K562 (cell line): ENCODE measurements around the gene VWA7. TPM values are rescaled to one million over a fixed set of nuclear protein-coding genes. Genes with fewer than 3 reads are reported as not detected.

Experiments used
- ADNP ChIP-seq: fragments of 200-800 bp; sonication (Bioruptor generic); IDR thresholded peaks from 2 replicates; pipeline ENCODE4 v1.6.1; 2016; ENCODE audit warnings: missing genetic modification characterization, missing compliant biosample characterization
- CXXC5 ChIP-seq: fragments of 250-450 bp; sonication (Bioruptor Pico); IDR thresholded peaks from 2 replicates; pipeline ENCODE4 v1.8.0; 2022; ENCODE audit warnings: inconsistent platforms, mild to moderate bottlenecking, moderate library complexity
- ELK3 ChIP-seq: fragments of 450-650 bp; formaldehyde crosslinking; IDR thresholded peaks from 2 replicates; pipeline ENCODE4 v1.4.0; 2020; ENCODE audit warnings: mild to moderate bottlenecking
- GTF2A2 ChIP-seq: IDR thresholded peaks from 2 replicates; pipeline ENCODE4 v1.6.1; 2016; ENCODE audit warnings: mild to moderate bottlenecking, missing genetic modification characterization, missing compliant biosample characterization
- NRF1 ChIP-seq, 2 experiments: fragments of 450-650 bp; IDR thresholded peaks in 1 of 2; conservative IDR thresholded peaks in 1 of 2; 2 replicates each; pipeline ENCODE4 v1.6.1; 2014; ENCODE audit warnings: mild to moderate bottlenecking in 2 of 2
- PHF8 ChIP-seq: fragments of 200-600 bp; sonication (generic); IDR thresholded peaks from 2 replicates; pipeline ENCODE4 v1.6.1; 2012; ENCODE audit warnings: mixed run types, mild to moderate bottlenecking, inconsistent platforms, low read length, moderate library complexity, borderline replicate concordance
- PKNOX1 ChIP-seq: fragments of 450-650 bp; IDR thresholded peaks from 2 replicates; pipeline ENCODE4 v1.6.1; 2016
- RB1 ChIP-seq: fragments of 450-650 bp; IDR thresholded peaks from 2 replicates; pipeline ENCODE4 v1.6.1; 2017; ENCODE audit warnings: low read depth, mild to moderate bottlenecking
- TCF3 ChIP-seq: sonication (generic); formaldehyde crosslinking; IDR thresholded peaks from 2 replicates; pipeline ENCODE4 v1.4.0; 2020; ENCODE audit warnings: mild to moderate bottlenecking, missing genetic modification reagents
- TEAD1 ChIP-seq, 2 experiments: fragments of 450-650 bp in 1 of 2; sonication (generic) in 1 of 2; formaldehyde crosslinking; IDR thresholded peaks; 2 replicates each; pipeline versions ENCODE4 v1.4.0 to v1.8.0; 2020 to 2022; ENCODE audit warnings: mild to moderate bottlenecking in 2 of 2, missing genetic modification reagents in 1 of 2
- U2AF1 ChIP-seq: fragments of 200-400 bp; formaldehyde crosslinking; optimal IDR thresholded peaks from 2 replicates; pipeline ENCODE3; 2017; ENCODE audit warnings: mild to moderate bottlenecking, low read depth, low read length, moderate library complexity
- UBTF ChIP-seq, 2 experiments: IDR thresholded peaks; 2 replicates each; pipeline ENCODE4 v1.6.1; 2012; ENCODE audit warnings: improper control_type of control experiment in 2 of 2, low read depth in 2 of 2, low read length in 2 of 2, borderline replicate concordance in 1 of 2
- USF2 ChIP-seq: sonication (generic); formaldehyde crosslinking; IDR thresholded peaks from 2 replicates; pipeline ENCODE4 v1.5.0; 2020; ENCODE audit warnings: missing genetic modification reagents
- ZC3H4 ChIP-seq: sonication (generic); formaldehyde crosslinking; IDR thresholded peaks from 2 replicates; pipeline ENCODE4 v1.9.0; 2021; ENCODE audit warnings: missing genetic modification reagents, borderline replicate concordance
- ZNF217 ChIP-seq: sonication (generic); formaldehyde crosslinking; IDR thresholded peaks from 2 replicates; pipeline ENCODE4 v1.8.0; 2022; ENCODE audit warnings: mild to moderate bottlenecking, missing genetic modification reagents
- ZNF398 ChIP-seq: fragments of 250-450 bp; sonication (Bioruptor Pico); IDR thresholded peaks from 2 replicates; pipeline ENCODE4 v1.8.0; 2021; ENCODE audit warnings: moderate library complexity, mild to moderate bottlenecking, inconsistent platforms
- ZNF586 ChIP-seq: fragments of 450-650 bp; formaldehyde crosslinking; conservative IDR thresholded peaks from 2 replicates; pipeline ENCODE4 v1.4.0; 2020; ENCODE audit warnings: mild to moderate bottlenecking, moderate library complexity
- ZNF668 ChIP-seq: fragments of 250-450 bp; sonication (Bioruptor Pico); IDR thresholded peaks from 2 replicates; pipeline ENCODE4 v1.8.0; 2022; ENCODE audit warnings: mild to moderate bottlenecking, inconsistent platforms
- ZNF830 ChIP-seq: fragments of 250-450 bp; sonication (Bioruptor Pico); IDR thresholded peaks from 2 replicates; pipeline ENCODE4 v1.5.0; 2021; ENCODE audit warnings: mild to moderate bottlenecking
- polyA plus RNA-seq, 8 experiments: library from polyadenylated mRNA; depleted of rRNA in 4 of 8; stranded (reverse) in 5 of 8; unstranded in 3 of 8; fragments of >200 nt; fragmentation: Nextera tagmentation in 2 of 8; fragmentation: Illumina TruSeq in 1 of 8; extraction: Ambion mirVana in 2 of 8; extraction: Trizol in 1 of 8; gene quantifications; 2 replicates each; pipeline versions ENCODE4 v1.2.1 to v1.2.3, GENCODE V29; 2011 to 2014; ENCODE audit warnings: inconsistent platforms in 1 of 8, missing spikeins in 1 of 8
- total RNA-seq, 7 experiments: library from RNA; depleted of rRNA in 6 of 7; stranded (reverse); fragments of >200 nt in 6 of 7; fragmentation: Illumina TruSeq in 2 of 7; extraction: Trizol in 2 of 7; gene quantifications; 2 replicates each; pipeline versions ENCODE4 v1.2.1 to v1.2.3, GENCODE V29; 2011 to 2021; ENCODE audit warnings: low replicate concordance in 1 of 7

The VWA7 gene
- total and polyA plus RNA-seq, 9 of the 15 experiments (the other 6 are each of a cell fraction or from before 2014, with no cell fraction given): 0.18 to 2.9 (median 0.95) TPM

- 0 out of 4 replicates have a peak, but pooled peaks of 1 of the 2 experiments have one; percentile 50 for TF ChIP-seq UBTF (IDR thresholded peaks at IDR 0.05; ENCODE audit: borderline replicate concordance in 1 of 2, low read depth in 2 of 2, low read length in 2 of 2)
- TF ChIP-seq PHF8: peak; percentile 35; the same call in 1 of the 2 replicates
- no peak for TF ChIP-seq ADNP (tag)
- no peak for TF ChIP-seq U2AF1
- TF ChIP-seq TCF3 (CRISPR knock-in tag): 0 out of 2 replicates have a peak, but pooled peaks have one; percentile 8
- no peak for TF ChIP-seq GTF2A2
- TF ChIP-seq TEAD1 (CRISPR knock-in tag; IDR thresholded peaks at IDR 0.05): peak in 1 of 2 experiments; percentile 74; a peak in 2 of 4 replicates
- no peak for TF ChIP-seq ZC3H4 (CRISPR knock-in tag)
- TF ChIP-seq ZNF586: no peak
- no peak for TF ChIP-seq USF2 (CRISPR knock-in tag)
- TF ChIP-seq NRF1 (conservative IDR thresholded peaks at IDR 0.05 in 1 of 2, IDR thresholded peaks at IDR 0.05 in 1 of 2): peak; percentile 28 to 31; a peak in 1 of 4 replicates
- no peak for TF ChIP-seq ZNF217
- no peak for TF ChIP-seq ZNF398 (CRISPR knock-in tag)
- no peak for TF ChIP-seq PKNOX1
- TF ChIP-seq ZNF668 (CRISPR knock-in tag): no peak
- no peak for TF ChIP-seq CXXC5 (CRISPR knock-in tag)
- TF ChIP-seq RB1: no peak
- TF ChIP-seq ELK3 (CRISPR knock-in tag): no peak
- 0 out of 2 replicates have a peak, but pooled peaks have one; percentile 18 for TF ChIP-seq ZNF830 (CRISPR knock-in tag)
Observed at GRCh38 chr6:31734821-31735406, 42.2 kb downstream of the VWA7 start (continued).
